Right atrium auricular region (tissue), 2 donors: Measurements from ENCODE around the gene INSIG2. TPM values are rescaled to one million over a fixed set of nuclear protein-coding genes. Genes with fewer than 3 reads are reported as not detected.
A peak's percentile ranks its signal among the peaks of the same experiment; 100 is the strongest.

Source experiments
- DNase-seq: peaks from one replicate; pipeline ENCODE4 v3.0.0-alpha.2; 2019; ENCODE audit warnings: low spot score
- H3K27ac ChIP-seq, 2 donors: fragments of 200-600 bp; sonication (generic); 1 replicate in 1 of 2; 2 replicates in 1 of 2; pipeline ENCODE4 v1.5.1; 2016 to 2019
- H3K27me3 ChIP-seq, 2 donors: fragments of 200-600 bp; sonication (generic); one replicate each; pipeline versions ENCODE4 v1.5.1 to v1.6.0; 2017 to 2019
- H3K36me3 ChIP-seq: fragments of 200-600 bp; sonication (generic); one replicate; pipeline ENCODE4 v1.5.1; 2016
- H3K4me1 ChIP-seq, 2 donors: fragments of 200-600 bp; sonication (generic); one replicate each; pipeline versions ENCODE4 v1.5.1 to v1.6.0; 2017 to 2019
- H3K4me3 ChIP-seq, 2 donors: fragments of 200-600 bp; sonication (generic); 1 replicate in 1 of 2; 2 replicates in 1 of 2; pipeline ENCODE4 v1.5.1; 2017 to 2019; ENCODE audit warnings: mild to moderate bottlenecking in 1 of 2, moderate library complexity in 1 of 2
- H3K9me3 ChIP-seq, 2 donors: fragments of 200-600 bp; sonication (generic); one replicate each; pipeline ENCODE4 v1.5.1; 2019
- total RNA-seq, 2 donors: library from RNA; depleted of rRNA; stranded (reverse); fragments of >200 nt; gene quantifications; one replicate each; pipeline ENCODE4 v1.1.0, GENCODE V29; 2016
- TF ChIP-seq, protein P1 (sequence below), 2 donors: fragments of 200-600 bp; sonication (generic); IDR thresholded peaks; one replicate each; pipeline ENCODE4 v1.5.1; 2019; ENCODE audit warnings: antibody characterized with exemption in 2 of 2

The INSIG2 gene
- total RNA-seq, 2 donors from 2014 or later, result 8.0 to 10.5 TPM

DNA sequence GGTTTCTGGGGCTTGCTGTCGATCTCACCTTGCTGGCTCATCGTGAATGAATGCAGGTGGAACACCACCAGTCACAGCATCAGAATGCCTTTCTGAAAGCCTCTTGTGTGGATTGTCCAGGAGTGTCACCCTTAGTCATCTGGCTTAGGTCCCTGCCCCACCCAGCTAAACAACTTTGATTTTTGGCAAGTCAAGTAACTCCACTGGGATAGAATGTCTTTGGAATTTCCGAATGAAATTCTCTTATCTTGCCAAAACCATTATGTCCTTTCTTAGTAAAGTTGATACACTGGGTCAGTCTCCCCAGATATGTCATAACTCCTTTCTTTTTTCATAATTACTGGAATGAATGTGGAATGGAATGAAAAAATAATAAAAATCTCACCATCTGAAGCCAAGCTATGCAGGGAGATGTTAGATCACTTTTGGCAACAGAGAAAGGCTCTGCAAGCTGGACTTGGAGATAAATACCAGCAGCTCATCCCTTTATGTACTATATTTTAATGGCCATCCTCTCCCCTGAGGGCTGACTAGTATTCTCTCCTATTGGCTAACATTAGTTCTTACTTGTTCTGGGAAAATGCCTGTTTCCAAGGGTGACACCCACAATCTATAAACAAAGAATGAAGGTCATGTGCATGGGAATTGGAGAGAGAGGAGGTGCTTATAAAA lies 35.4 kb downstream of the INSIG2 start:
- peaks cover 0 to 20% of the 10 kb centered on the region in 2 donors for H3K4me1 ChIP-seq
- no peaks in the 10 kb centered on the region for H3K36me3 ChIP-seq
- H3K27ac ChIP-seq, result peak overlapping the region; percentile 18 to 48
- peak; percentile 71 for DNase-seq
- TF ChIP-seq, protein P1, sequence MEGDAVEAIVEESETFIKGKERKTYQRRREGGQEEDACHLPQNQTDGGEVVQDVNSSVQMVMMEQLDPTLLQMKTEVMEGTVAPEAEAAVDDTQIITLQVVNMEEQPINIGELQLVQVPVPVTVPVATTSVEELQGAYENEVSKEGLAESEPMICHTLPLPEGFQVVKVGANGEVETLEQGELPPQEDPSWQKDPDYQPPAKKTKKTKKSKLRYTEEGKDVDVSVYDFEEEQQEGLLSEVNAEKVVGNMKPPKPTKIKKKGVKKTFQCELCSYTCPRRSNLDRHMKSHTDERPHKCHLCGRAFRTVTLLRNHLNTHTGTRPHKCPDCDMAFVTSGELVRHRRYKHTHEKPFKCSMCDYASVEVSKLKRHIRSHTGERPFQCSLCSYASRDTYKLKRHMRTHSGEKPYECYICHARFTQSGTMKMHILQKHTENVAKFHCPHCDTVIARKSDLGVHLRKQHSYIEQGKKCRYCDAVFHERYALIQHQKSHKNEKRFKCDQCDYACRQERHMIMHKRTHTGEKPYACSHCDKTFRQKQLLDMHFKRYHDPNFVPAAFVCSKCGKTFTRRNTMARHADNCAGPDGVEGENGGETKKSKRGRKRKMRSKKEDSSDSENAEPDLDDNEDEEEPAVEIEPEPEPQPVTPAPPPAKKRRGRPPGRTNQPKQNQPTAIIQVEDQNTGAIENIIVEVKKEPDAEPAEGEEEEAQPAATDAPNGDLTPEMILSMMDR (IDR thresholded peaks at IDR 0.05), result no peak
- no peak overlapping the region for H3K4me3 ChIP-seq
- H3K9me3 ChIP-seq, result no peaks in the 10 kb centered on the region
- no peaks in the 10 kb centered on the region for H3K27me3 ChIP-seq

DNA sequence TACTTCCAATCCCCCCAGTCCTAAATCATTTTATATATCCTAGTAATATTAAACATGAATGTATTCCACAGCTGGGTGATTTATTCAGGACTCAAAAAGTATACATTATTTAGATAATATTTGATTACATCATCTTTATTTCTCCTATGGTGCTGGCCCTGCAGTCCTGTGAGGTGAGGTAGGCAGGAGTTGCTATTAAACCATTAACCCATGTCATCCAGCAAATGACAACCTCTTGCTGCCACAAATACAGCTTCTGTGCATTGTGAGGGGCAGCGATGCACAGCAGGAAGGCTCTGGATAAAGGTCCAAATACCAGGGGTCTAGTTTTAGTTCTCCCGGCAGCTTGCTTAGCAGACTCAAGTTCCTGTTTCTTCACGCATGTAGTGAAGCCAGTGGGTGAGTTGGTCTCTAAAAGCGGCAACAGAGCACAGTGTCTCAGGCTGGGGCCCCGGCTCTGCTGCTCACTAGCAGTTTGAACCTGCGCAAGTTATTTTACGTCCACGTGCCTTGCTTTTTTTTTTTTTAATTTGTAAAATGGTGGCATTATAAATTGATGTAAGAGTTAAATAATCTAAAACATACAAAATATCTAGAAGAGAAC lies 36.1 kb downstream of the INSIG2 start:
- TF ChIP-seq, protein P1 (IDR thresholded peaks at IDR 0.05), result no peak
- peak overlapping the region in 1 of 2 donors; percentile 48 for H3K27ac ChIP-seq
- H3K36me3 ChIP-seq, result no peaks in the 10 kb centered on the region
- no peaks in the 10 kb centered on the region for H3K27me3 ChIP-seq
- no peaks in the 10 kb centered on the region for H3K9me3 ChIP-seq
- DNase-seq, result no peak
- peaks cover 0 to 20% of the 10 kb centered on the region in 2 donors for H3K4me1 ChIP-seq
- H3K4me3 ChIP-seq, result no peak overlapping the region

DNA sequence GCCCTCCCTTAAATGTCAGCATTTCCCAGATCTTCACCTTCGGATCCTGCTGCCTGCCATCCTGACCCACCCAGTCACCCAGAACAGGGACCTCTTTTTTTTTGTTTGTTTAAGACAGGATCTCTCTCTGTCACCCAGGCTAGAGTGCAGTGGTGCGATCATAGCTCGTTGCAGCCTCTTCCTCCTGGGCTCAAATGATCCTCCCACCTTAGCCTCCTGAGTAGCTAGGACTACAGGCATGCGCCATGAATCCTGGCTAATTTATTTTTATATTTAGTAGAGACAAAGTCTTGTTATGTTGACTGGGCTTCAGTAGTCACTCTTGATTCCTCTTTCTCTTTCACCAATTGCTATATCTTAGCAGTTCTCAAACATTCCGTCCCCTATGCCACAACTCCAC lies 39.0 kb downstream of the INSIG2 start:
- Histone ChIP-seq H3K36me3 (no peaks in the 10 kb centered on the region), H3K9me3 (no peaks in the 10 kb centered on the region), H3K4me1 (peaks cover 0 to 20% of the 10 kb centered on the region in 2 donors), H3K27ac (no peak overlapping the region), H3K4me3 (no peak overlapping the region), H3K27me3 (no peaks in the 10 kb centered on the region)
- DNase-seq, result no peak
- TF ChIP-seq, protein P1 (IDR thresholded peaks at IDR 0.05), result no peak

DNA sequence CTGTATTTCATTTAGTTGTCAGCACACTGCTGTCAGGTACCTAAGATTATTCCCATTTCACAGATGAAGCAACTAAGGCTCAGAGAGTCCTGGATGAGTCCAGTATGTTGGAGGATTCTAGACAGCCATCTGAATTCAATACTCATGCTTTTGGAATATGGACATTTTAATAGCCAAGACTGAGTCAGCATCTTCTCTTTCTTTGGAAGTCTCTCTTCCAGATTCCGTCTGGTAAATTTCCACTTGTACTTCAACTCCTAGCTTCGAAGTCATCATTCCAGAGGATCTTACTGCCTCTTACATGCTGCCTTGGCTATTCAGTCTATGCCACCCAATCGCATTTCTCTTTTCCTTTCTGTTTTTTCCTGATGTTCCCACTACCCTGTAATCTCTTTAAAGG lies 40.6 kb downstream of the INSIG2 start:
- Histone ChIP-seq H3K4me3 (no peak overlapping the region), H3K27me3 (no peaks in the 10 kb centered on the region), H3K9me3 (no peaks in the 10 kb centered on the region), H3K36me3 (no peaks in the 10 kb centered on the region), H3K27ac (no peak overlapping the region), H3K4me1 (peaks cover 0 to 9% of the 10 kb centered on the region in 2 donors)
- DNase-seq, result no peak
- TF ChIP-seq, protein P1 (IDR thresholded peaks at IDR 0.05), result no peak

DNA sequence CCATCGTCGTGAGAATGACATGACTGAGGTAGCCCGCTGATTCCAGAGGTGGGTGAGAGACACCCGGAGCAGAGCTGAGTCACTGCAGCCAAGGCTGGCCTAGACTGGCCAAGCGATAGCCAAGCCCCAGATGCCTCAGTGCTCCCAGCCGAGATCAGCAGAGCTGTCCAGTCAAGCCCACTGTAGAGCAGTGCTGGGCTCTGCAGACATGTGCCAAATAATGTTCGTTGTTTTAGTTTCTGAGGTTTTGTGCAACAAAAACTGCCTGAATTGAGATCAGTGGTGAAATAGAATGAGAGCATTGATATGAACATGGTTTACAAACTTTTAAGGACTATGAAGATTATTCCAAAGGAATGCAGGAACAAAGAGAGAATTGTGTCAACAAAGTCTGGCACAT lies 42.1 kb downstream of the INSIG2 start:
- DNase-seq, result no peak
- TF ChIP-seq, protein P1 (IDR thresholded peaks at IDR 0.05), result no peak
- H3K4me3 ChIP-seq, result no peak overlapping the region
- no peak overlapping the region for H3K27ac ChIP-seq
- H3K4me1 ChIP-seq, result no peaks in the 10 kb centered on the region
- no peaks in the 10 kb centered on the region for H3K9me3 ChIP-seq
- no peaks in the 10 kb centered on the region for H3K27me3 ChIP-seq
- H3K36me3 ChIP-seq, result no peaks in the 10 kb centered on the region
